Spleen (tissue), 11 donors: ENCODE measurements around the gene GABPB1. TPM values are rescaled to one million over a fixed set of nuclear protein-coding genes. Genes with fewer than 3 reads are reported as not detected.

ENCODE experiments used
- DNase-seq: peaks from one replicate; pipeline ENCODE4 v3.0.0-alpha.2; 2020
- H3K27ac ChIP-seq, 8 donors: fragments of 200-600 bp; sonication (generic) in 7 of 8; 1 replicate in 4 of 8; 2 replicates in 4 of 8; pipeline versions ENCODE4 v1.5.0 to v1.8.0; 2016 to 2021; ENCODE audit warnings: inconsistent platforms in 4 of 8, mild to moderate bottlenecking in 4 of 8, moderate library complexity in 1 of 8
- H3K27me3 ChIP-seq, 7 donors: fragments of 200-600 bp; sonication (generic) in 6 of 7; replicated peaks in 1 of 7; 1 replicate in 4 of 7; 2 replicates in 3 of 7; pipeline versions ENCODE4 v1.5.0 to v1.8.0; 2016 to 2021; ENCODE audit warnings: inconsistent platforms in 3 of 7, mild to moderate bottlenecking in 1 of 7
- H3K36me3 ChIP-seq, 6 donors: fragments of 200-600 bp; sonication (generic) in 5 of 6; 1 replicate in 4 of 6; 2 replicates in 2 of 6; pipeline versions ENCODE4 v1.5.0 to v1.8.0; 2016 to 2021; ENCODE audit warnings: inconsistent platforms in 2 of 6
- H3K4me1 ChIP-seq, 6 donors: fragments of 200-600 bp; sonication (generic) in 5 of 6; 1 replicate in 3 of 6; 2 replicates in 3 of 6; pipeline versions ENCODE4 v1.5.0 to v1.8.0; 2016 to 2021; ENCODE audit warnings: inconsistent platforms in 3 of 6
- H3K4me3 ChIP-seq, 8 donors: fragments of 200-600 bp; sonication (generic) in 7 of 8; 1 replicate in 4 of 8; 2 replicates in 4 of 8; pipeline versions ENCODE4 v1.5.0 to v1.8.0; 2016 to 2021; ENCODE audit warnings: inconsistent platforms in 4 of 8, mild to moderate bottlenecking in 4 of 8, moderate library complexity in 2 of 8
- H3K9me3 ChIP-seq, 8 donors: fragments of 200-600 bp; sonication (generic) in 7 of 8; 1 replicate in 4 of 8; 2 replicates in 4 of 8; pipeline versions ENCODE4 v1.5.0 to v1.8.0; 2016 to 2021; ENCODE audit warnings: inconsistent platforms in 4 of 8
- CTCF ChIP-seq, 11 experiments: fragments of 200-600 bp in 7 of 11; fragments of 450-650 bp in 4 of 11; sonication (generic) in 4 of 11; IDR thresholded peaks in 8 of 11; conservative IDR thresholded peaks in 3 of 11; 1 replicate in 7 of 11; 2 replicates in 4 of 11; pipeline versions ENCODE4 v1.4.0 to v1.8.0; 2016 to 2021; ENCODE audit warnings: antibody characterized with exemption in 11 of 11, inconsistent platforms in 4 of 11, mild to moderate bottlenecking in 1 of 11
- POLR2A ChIP-seq, 3 donors: fragments of 450-650 bp; IDR thresholded peaks; one replicate each; pipeline ENCODE4 v1.5.1; 2017; ENCODE audit warnings: antibody characterized with exemption in 3 of 3, mild to moderate bottlenecking in 1 of 3
- POLR2AphosphoS5 ChIP-seq, 3 donors: sonication (generic); formaldehyde crosslinking; IDR thresholded peaks; one replicate each; pipeline ENCODE4 v1.5.1; 2017; ENCODE audit warnings: antibody characterized with exemption in 3 of 3
- WGBS, 5 donors: extraction: QIAGEN DNeasy Blood & Tissue Kit in 3 of 5; methylation state at CpG; one replicate each; pipeline versions ENCODE4 v1.1.5 to v1.1.7; 2013 to 2018; 5-methylcytosine and 5-hydroxymethylcytosine counted together
- intact Hi-C: fragments of 100-400 bp; cut with DNase I; formaldehyde crosslinking; loops from one replicate; pipeline ENCODE4 v1.15.0; 2023; ENCODE audit warnings: low total_unique reads
- polyA plus RNA-seq, 3 donors: library from polyadenylated mRNA; stranded (reverse); fragments of 200-250 nt; gene quantifications; one replicate each; pipeline ENCODE4 v1.2.1, GENCODE V29; 2013
- total RNA-seq, 7 donors: library from RNA; depleted of rRNA in 3 of 7; stranded (reverse); fragments of >200 nt in 3 of 7; fragmentation: NEBNext Ultra II Directional in 4 of 7; extraction: Animal tissue kit (Norgen Biotek cat#: 25700) in 4 of 7; gene quantifications; one replicate each; pipeline versions ENCODE4 v1.1.0 to v1.2.1, GENCODE V29; 2016 to 2021
- donor health status: healthy with polysubstance abuse.
- donor health status: DM: no; HTN: no; CAD: no; lungs with moderate emphysema.
- donor health status: DM: no; HTN: no; CAD: no.
- donor health status: Bipolar disorder and iron deficiency.
- donor health status: healthy.
- donor health status: DM: no; HTN: no; CAD: no.
- donor health status: DM: yes; HTN: yes; CAD: no.

The GABPB1 gene
- total and polyA plus RNA-seq, 10 donors = 7.7 to 36.9 (median 21.8) TPM

- H3K4me1 ChIP-seq = peaks cover 14 to 49% (median 29%) of the 10 kb centered on the region in 6 donors
- H3K27ac ChIP-seq = peak overlapping the region in 1 of 8 donors; percentile 22
- no peaks in the 10 kb centered on the region for H3K27me3 ChIP-seq
- no peaks in the 10 kb centered on the region for H3K9me3 ChIP-seq
- H3K4me3 ChIP-seq = no peak overlapping the region
- H3K36me3 ChIP-seq = peaks cover 0 to 54% (median 11%) of the 10 kb centered on the region in 6 donors
- intact Hi-C loops = loop anchor here (10.0 kb wide), 1 partner anchor 66 kb away; the partner anchor contains the start of gene USP8
- 82 to 100% (median 89%) methylated on average over 1 of the region's 1 CpG for WGBS, 5 donors
- TF ChIP-seq POLR2AphosphoS5 (IDR thresholded peaks at IDR 0.05) (no peak), CTCF (IDR thresholded peaks at IDR 0.05 in 8 of 11, conservative IDR thresholded peaks at IDR 0.05 in 3 of 11) (peak in 2 of 11 experiments; percentile 9 to 14)
- DNase-seq = no peak
Measured at GRCh38 chr15:50358845-50359244, 3.8 kb upstream of the GABPB1 start.

- peaks cover 18 to 72% (median 50%) of the 10 kb centered on the region in 6 donors for H3K4me1 ChIP-seq
- peak overlapping the region; percentile 99 to 100 (median 100) for H3K27ac ChIP-seq
- no peak for TF ChIP-seq POLR2A (IDR thresholded peaks at IDR 0.05)
- no peak for TF ChIP-seq CTCF (IDR thresholded peaks at IDR 0.05 in 8 of 11, conservative IDR thresholded peaks at IDR 0.05 in 3 of 11)
- H3K36me3 ChIP-seq = peaks cover 0 to 31% (median 3%) of the 10 kb centered on the region in 6 donors
- peak overlapping the region; percentile 65 to 89 (median 80) for H3K4me3 ChIP-seq
- intact Hi-C loops = loop anchor here (10.0 kb wide), 1 partner anchor 69 kb away; the partner anchor contains the start of gene USP8
- 7 to 15% (median 14%) methylated on average over 2 of the region's 2 CpGs for WGBS, 5 donors
- no peak for DNase-seq
- H3K27me3 ChIP-seq = no peaks in the 10 kb centered on the region
- no peaks in the 10 kb centered on the region for H3K9me3 ChIP-seq
Measured at GRCh38 chr15:50355980-50356379, 982 bp upstream of the GABPB1 start.

- WGBS, 5 donors = 0 to 2% (median 0%) methylated on average over 8 of the region's 8 CpGs
- no peaks in the 10 kb centered on the region for H3K9me3 ChIP-seq
- TF ChIP-seq CTCF (IDR thresholded peaks at IDR 0.05 in 8 of 11, conservative IDR thresholded peaks at IDR 0.05 in 3 of 11) (no peak), POLR2A (IDR thresholded peaks at IDR 0.05) (no peak), POLR2AphosphoS5 (IDR thresholded peaks at IDR 0.05) (no peak)
- H3K4me3 ChIP-seq = peak overlapping the region; percentile 65 to 89 (median 80)
- H3K27me3 ChIP-seq = no peaks in the 10 kb centered on the region
- no peak for DNase-seq
- H3K4me1 ChIP-seq = peaks cover 22 to 76% (median 54%) of the 10 kb centered on the region in 6 donors
- peak overlapping the region; percentile 99 to 100 (median 100) for H3K27ac ChIP-seq
- intact Hi-C loops = loop anchor here (10.0 kb wide), 1 partner anchor 69 kb away; the partner anchor contains the start of gene USP8
- H3K36me3 ChIP-seq = peaks cover 0 to 27% (median 1%) of the 10 kb centered on the region in 6 donors
Measured at GRCh38 chr15:50355619-50355905, 564 bp upstream of the GABPB1 start.

GRCh38 chr15:50353975-50354837, 792 bp downstream of the GABPB1 start:
- peak; percentile 93 for DNase-seq
- 0 to 1% (median 1%) methylated on average over 48 to 79 of the region's 79 CpGs for WGBS, 5 donors

More at GRCh38 chr15:50353975-50354837, 792 bp downstream of the GABPB1 start:
- peaks cover 34 to 79% (median 68%) of the 10 kb centered on the region in 6 donors for H3K4me1 ChIP-seq
- H3K36me3 ChIP-seq = peaks cover 0 to 14% (median 0%) of the 10 kb centered on the region in 6 donors
- H3K27ac ChIP-seq = peak overlapping the region; percentile 99 to 100 (median 100)
- H3K9me3 ChIP-seq = no peaks in the 10 kb centered on the region
- TF ChIP-seq CTCF (IDR thresholded peaks at IDR 0.05 in 8 of 11, conservative IDR thresholded peaks at IDR 0.05 in 3 of 11) (peak in 1 of 11 experiments; percentile 4), POLR2AphosphoS5 (IDR thresholded peaks at IDR 0.05) (peak; percentile 83 to 96 (median 93)), POLR2A (IDR thresholded peaks at IDR 0.05) (peak; percentile 53 to 87 (median 79))
- peak overlapping the region; percentile 65 to 89 (median 80) for H3K4me3 ChIP-seq
- H3K27me3 ChIP-seq = no peaks in the 10 kb centered on the region
- intact Hi-C loops = loop anchor here (10.0 kb wide), 1 partner anchor 71 kb away; the partner anchor contains the start of gene USP8
